GM12874 (cell line): ENCODE results near the gene CAMTA1.

Source experiments
- TF ChIP-seq, protein P1 (sequence below): IDR thresholded peaks from 2 replicates; pipeline ENCODE4 v1.5.1; 2011; ENCODE audit warnings: low read depth, mild to moderate bottlenecking, control low read depth, low read length, moderate library complexity; ENCODE audit not compliant: insufficient read depth

The CAMTA1 gene

DNA sequence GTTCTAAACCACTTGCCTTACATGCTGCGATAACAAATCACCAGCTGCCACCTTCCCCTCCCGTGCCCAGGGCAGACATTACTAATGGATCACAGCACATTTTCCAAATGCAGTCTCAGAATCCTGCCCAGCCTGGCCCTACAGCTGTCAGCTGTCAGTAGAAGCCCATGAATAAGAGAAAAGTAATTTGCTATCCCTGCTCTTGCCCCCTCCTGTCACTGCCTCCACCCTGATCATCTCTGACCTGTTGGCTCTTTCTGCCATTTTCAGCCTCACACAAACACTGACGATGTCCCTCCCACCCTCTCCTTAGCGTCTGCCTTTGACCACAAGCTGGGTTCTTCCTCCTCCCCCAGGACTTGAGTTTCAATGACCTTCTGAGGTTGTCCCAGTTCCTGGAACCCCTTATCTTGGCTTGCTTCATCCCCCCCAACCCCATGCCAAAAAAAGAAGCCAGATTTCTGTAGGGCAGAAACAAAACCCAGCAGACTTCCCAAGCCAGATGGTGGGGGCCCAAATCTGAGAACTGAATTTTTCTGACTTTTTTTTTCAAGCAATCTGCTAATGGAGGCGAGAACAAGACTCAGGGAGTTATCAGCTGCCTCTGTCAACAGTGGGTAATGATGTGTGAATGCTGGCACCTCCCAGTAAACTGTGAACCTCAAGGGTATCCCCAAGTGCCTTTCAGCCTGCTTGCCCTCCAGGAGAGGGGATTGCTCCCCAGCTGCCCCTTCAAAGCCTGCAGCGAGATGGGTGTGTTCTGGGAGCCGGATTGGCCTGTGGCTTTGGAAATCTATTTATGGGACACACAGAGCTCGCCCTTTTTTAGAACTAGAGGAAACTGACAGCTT is 769.4 kb downstream of the CAMTA1 start:
- TF ChIP-seq, protein P1, sequence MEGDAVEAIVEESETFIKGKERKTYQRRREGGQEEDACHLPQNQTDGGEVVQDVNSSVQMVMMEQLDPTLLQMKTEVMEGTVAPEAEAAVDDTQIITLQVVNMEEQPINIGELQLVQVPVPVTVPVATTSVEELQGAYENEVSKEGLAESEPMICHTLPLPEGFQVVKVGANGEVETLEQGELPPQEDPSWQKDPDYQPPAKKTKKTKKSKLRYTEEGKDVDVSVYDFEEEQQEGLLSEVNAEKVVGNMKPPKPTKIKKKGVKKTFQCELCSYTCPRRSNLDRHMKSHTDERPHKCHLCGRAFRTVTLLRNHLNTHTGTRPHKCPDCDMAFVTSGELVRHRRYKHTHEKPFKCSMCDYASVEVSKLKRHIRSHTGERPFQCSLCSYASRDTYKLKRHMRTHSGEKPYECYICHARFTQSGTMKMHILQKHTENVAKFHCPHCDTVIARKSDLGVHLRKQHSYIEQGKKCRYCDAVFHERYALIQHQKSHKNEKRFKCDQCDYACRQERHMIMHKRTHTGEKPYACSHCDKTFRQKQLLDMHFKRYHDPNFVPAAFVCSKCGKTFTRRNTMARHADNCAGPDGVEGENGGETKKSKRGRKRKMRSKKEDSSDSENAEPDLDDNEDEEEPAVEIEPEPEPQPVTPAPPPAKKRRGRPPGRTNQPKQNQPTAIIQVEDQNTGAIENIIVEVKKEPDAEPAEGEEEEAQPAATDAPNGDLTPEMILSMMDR = no peak

DNA sequence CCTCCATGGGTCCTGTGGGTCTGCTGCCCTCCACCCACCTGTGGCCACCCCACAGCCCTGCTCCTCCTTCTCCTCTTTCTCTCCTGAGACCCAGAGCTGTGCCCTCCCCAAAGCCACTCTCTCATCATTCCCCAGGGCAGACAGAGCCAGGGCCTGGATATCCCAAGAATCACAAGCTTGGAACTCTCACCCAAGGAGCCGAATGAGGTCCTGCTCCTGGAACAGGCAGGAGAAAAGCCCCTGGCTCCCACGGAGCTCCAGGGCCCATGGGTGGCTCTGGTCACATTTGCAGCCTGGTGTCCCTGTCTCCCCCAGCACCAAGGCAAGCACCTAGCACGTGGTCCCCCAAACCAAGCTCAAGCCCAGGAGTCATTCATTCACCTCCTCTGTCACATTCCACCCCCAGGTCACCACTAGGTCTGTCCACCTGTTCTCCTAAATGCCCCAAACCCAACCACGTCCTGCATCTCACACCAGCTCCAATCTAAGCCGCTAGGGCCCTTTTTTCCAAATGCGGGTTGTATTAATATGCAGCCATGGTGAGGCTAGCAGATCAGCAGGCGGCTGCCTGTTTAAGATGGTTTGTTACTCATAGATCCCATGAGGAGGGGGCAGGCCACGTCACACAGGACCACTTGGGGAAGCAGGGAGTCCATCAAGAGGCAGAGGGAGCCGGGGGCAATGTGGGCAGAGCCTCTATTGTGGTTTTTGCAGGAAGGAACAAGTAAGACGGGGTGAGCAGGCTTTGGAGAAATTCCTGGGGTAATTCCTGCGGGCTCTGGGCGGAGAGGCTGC is 770.3 kb downstream of the CAMTA1 start:
- TF ChIP-seq, protein P1 = no peak

DNA sequence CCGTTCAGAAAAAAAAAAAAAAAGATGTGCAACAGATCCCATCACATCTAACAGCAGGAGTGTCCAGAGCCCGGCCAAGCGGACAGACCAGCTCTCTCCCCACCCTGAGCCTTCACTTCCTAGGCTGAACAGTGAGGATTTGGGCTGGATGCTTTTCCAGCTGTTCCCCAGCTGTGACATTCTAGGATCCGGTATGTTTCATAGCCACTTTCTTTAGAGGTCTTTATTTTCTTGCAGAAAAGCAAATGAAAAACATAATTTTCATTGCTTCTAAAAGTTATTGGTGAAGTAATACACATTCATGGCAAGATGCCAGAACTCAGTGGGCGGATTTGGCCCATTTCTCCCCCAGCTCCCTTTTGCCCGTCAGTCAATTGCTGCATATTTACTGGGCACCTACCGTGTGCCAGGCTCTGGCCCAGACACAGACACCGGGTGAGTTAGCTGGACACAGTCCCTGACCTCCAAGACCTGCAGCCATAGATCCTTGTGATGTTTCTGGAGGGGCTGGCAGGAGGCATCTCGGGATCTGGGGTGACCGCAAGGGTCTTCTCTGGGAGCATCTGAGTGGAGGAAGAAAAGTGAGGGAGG is 772.1 kb downstream of the CAMTA1 start:
- TF ChIP-seq, protein P1 = no peak

DNA sequence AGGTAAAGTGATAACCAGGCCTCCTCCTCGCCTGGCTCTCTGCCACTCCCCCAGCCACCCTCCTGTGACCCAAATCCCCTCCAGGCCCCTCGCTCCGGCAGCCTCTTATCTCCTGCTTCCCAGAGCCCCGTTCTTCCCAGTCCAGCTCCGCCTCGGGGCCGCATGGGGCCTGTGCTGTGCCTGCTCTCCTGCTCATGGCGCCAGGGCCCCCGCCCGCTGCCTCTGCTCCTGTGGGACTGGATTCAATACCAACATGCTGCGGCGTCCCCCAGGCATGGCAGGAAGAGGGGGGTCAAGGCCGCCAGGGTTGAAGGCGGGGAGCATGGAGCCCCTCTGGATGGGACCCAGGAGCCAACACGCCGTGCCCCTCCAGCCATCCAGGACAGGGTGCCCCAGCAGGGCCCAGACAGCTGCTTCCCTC is 772.8 kb downstream of the CAMTA1 start:
- TF ChIP-seq, protein P1 = no peak

DNA sequence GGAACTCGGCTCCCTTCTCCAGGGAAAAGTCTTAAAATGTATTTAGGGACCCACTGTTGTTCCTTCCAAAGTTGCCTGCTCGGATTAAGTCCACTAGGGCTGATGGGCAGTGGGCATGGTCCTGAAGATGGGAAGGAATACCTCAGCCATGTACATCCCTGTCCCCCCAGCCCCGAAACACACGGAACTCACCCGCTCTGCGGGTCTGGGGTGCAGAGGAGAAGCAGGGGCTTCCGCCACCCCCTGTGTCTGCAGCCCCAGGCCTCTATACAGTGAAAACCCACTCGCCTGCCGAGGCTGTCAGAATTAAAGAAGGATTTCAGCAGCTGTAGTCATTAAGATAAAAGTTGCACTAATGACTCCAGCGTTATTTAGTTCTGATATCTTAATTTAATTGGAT is 773.2 kb downstream of the CAMTA1 start:
- TF ChIP-seq, protein P1 = no peak

DNA sequence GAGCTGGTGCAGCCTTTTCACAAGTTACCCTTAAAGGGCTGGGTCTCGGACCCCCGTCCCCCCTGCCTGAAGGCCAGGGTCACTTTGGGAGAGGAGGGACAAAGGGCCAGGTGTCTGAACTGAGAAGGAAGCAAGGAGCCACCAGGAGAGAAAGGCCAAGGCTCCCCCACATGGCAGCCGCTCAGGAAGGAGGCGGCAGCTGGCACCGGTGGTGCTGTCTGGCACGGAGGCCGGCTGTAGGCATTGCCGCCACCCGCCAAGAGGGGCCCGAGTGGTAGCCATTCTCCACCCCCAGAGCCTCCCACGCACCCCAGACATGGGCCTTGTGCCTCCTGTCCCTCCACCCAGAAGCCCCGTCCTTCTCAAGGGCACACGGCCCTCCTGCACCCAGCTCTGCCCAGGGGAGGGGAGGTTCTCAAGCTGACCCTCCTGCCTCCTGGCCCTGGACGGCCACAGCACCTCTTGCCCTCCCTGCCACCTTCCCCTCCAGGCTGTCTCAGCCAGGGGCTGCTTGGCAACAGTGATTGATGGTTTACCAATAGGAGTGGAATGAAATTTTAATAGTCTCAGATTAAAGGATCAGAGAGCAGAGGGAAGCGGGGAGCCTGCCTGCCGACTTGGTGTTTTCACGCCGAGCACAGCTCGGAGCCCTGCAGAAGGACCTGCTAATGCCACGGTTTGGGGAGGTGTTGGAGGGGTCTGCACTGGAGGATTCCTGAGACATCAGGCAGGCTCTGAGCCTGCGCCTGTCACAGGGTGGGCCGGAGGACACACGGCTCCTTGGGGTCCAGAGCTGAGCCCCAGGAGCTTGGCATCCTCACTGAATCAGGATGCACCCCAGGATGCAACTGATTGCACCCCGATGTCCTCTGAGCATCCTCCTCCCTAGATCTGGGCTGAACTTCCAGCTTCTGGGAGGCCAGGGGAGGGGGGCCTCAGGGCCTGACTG is 773.9 kb downstream of the CAMTA1 start:
- TF ChIP-seq, protein P1 = no peak
